ENCODE results near the gene SLC5A1. TPM values are rescaled to one million over a fixed set of nuclear protein-coding genes. Genes with fewer than 3 reads are reported as not detected.

SLC5A1 gene
- total RNA-seq, 1 donor = not detected

GRCh38 chr22:32106930-32107329, 63.9 kb downstream of the SLC5A1 start:
- no peak overlapping the region for H3K4me2 ChIP-seq (ENCODE audit: insufficient read depth, low read length)
- no peaks in the 10 kb centered on the region for H3K27me3 ChIP-seq (ENCODE audit: insufficient read depth, low read length)
- H3K9me3 ChIP-seq (ENCODE audit: low read depth, low read length) = no peaks in the 10 kb centered on the region
- no peak overlapping the region for H3K27ac ChIP-seq (ENCODE audit: low read depth, low read length)
- no peak for DNase-seq (ENCODE audit: insufficient read length, low spot score, missing footprints)
- H3K36me3 ChIP-seq (ENCODE audit: insufficient read depth, low read length) = no peaks in the 10 kb centered on the region
- TF ChIP-seq, protein P1, sequence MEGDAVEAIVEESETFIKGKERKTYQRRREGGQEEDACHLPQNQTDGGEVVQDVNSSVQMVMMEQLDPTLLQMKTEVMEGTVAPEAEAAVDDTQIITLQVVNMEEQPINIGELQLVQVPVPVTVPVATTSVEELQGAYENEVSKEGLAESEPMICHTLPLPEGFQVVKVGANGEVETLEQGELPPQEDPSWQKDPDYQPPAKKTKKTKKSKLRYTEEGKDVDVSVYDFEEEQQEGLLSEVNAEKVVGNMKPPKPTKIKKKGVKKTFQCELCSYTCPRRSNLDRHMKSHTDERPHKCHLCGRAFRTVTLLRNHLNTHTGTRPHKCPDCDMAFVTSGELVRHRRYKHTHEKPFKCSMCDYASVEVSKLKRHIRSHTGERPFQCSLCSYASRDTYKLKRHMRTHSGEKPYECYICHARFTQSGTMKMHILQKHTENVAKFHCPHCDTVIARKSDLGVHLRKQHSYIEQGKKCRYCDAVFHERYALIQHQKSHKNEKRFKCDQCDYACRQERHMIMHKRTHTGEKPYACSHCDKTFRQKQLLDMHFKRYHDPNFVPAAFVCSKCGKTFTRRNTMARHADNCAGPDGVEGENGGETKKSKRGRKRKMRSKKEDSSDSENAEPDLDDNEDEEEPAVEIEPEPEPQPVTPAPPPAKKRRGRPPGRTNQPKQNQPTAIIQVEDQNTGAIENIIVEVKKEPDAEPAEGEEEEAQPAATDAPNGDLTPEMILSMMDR (IDR thresholded peaks at IDR 0.05; ENCODE audit: extremely low read depth, low read depth, low read length) = no peak
- no peak overlapping the region for H2AFZ ChIP-seq (ENCODE audit: low read length)
- H3K79me2 ChIP-seq (ENCODE audit: insufficient read depth, low read length) = no peaks in the 10 kb centered on the region
- H3K4me1 ChIP-seq (ENCODE audit: insufficient read depth, low read length) = no peaks in the 10 kb centered on the region
- H4K20me1 ChIP-seq (ENCODE audit: insufficient read depth, low read length) = no peaks in the 10 kb centered on the region
- no peak overlapping the region for H3K4me3 ChIP-seq (ENCODE audit: insufficient read depth, low read length)

GRCh38 chr22:32112380-32112779, 69.3 kb downstream of the SLC5A1 start:
- no peak for DNase-seq (ENCODE audit: insufficient read length, low spot score, missing footprints)
- Histone ChIP-seq H3K4me2 (ENCODE audit: insufficient read depth, low read length) (no peak overlapping the region), H3K4me1 (ENCODE audit: insufficient read depth, low read length) (no peaks in the 10 kb centered on the region), H3K36me3 (ENCODE audit: insufficient read depth, low read length) (no peaks in the 10 kb centered on the region), H3K4me3 (ENCODE audit: insufficient read depth, low read length) (no peak overlapping the region), H3K27me3 (ENCODE audit: insufficient read depth, low read length) (peaks cover 7% of the 10 kb centered on the region), H3K79me2 (ENCODE audit: insufficient read depth, low read length) (no peaks in the 10 kb centered on the region), H3K9me3 (ENCODE audit: low read depth, low read length) (no peaks in the 10 kb centered on the region), H4K20me1 (ENCODE audit: insufficient read depth, low read length) (no peaks in the 10 kb centered on the region), H3K27ac (ENCODE audit: low read depth, low read length) (no peak overlapping the region), H2AFZ (ENCODE audit: low read length) (no peak overlapping the region)
- TF ChIP-seq, protein P1 (IDR thresholded peaks at IDR 0.05; ENCODE audit: extremely low read depth, low read depth, low read length) = no peak

DNA sequence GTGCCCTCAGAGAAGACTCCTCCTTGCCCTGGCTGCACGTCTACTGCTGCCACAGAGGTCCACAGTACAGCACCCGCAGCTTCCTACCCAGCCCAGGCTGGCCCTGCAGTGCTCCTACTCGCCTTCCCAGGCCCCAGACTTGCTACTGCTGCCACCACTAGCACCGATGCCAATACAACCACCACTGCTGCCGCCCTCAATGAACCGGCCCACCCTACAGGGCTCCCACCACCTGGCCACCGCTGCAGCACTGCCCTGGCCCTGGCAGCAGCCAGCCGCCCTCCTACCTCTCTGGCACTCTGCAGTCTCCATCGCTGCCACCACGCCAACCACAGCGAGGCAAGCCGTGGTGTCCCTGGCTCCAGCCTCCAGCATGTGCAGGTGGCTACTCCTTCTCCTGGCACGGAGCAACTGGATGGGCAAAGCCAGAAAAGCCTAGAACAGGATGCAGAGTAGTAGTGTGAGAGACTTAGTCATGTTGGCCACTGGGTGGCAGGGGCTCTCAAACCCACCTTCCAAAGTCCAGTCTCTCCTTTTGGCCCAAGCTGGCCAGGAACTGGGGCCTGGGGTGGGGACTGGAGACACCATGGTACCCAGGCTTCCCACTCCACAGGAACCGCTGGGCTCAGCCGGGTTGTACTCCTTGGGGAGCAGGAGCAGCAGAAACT, 76.6 kb downstream of the SLC5A1 start:
- no peaks in the 10 kb centered on the region for H4K20me1 ChIP-seq (ENCODE audit: insufficient read depth, low read length)
- no peaks in the 10 kb centered on the region for H3K36me3 ChIP-seq (ENCODE audit: insufficient read depth, low read length)
- no peaks in the 10 kb centered on the region for H3K9me3 ChIP-seq (ENCODE audit: low read depth, low read length)
- TF ChIP-seq, protein P1 (IDR thresholded peaks at IDR 0.05; ENCODE audit: extremely low read depth, low read depth, low read length) = no peak
- H3K4me2 ChIP-seq (ENCODE audit: insufficient read depth, low read length) = no peak overlapping the region
- H3K4me1 ChIP-seq (ENCODE audit: insufficient read depth, low read length) = no peaks in the 10 kb centered on the region
- DNase-seq (ENCODE audit: insufficient read length, low spot score, missing footprints) = no peak
- H3K27me3 ChIP-seq (ENCODE audit: insufficient read depth, low read length) = peaks cover 3% of the 10 kb centered on the region
- no peak overlapping the region for H3K4me3 ChIP-seq (ENCODE audit: insufficient read depth, low read length)
- no peak overlapping the region for H2AFZ ChIP-seq (ENCODE audit: low read length)
- no peak overlapping the region for H3K27ac ChIP-seq (ENCODE audit: low read depth, low read length)
- H3K79me2 ChIP-seq (ENCODE audit: insufficient read depth, low read length) = no peaks in the 10 kb centered on the region

DNA sequence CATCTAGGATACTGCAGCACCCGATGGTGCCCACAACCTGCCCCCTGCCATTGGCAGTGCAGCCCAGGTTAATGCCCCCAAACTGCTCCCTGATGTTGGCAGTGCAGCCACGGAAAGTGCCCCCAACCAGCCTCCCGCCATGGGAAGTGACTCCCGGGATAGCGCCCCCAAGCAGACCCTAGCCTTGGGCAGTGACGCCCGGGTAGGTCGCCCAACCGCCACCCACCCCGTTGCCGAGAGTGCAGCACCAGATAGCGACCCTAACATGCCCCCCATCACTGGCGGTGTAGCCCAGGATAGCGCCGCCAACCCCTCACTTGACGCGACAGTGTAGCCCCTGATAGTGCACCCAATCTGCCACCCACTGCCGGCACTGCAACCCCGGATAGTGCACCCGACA, 77.5 kb downstream of the SLC5A1 start:
- Histone ChIP-seq H3K79me2 (ENCODE audit: insufficient read depth, low read length) (no peaks in the 10 kb centered on the region), H3K27me3 (ENCODE audit: insufficient read depth, low read length) (peaks cover 3% of the 10 kb centered on the region), H3K4me2 (ENCODE audit: insufficient read depth, low read length) (no peak overlapping the region), H3K4me3 (ENCODE audit: insufficient read depth, low read length) (no peak overlapping the region), H2AFZ (ENCODE audit: low read length) (no peak overlapping the region), H3K36me3 (ENCODE audit: insufficient read depth, low read length) (no peaks in the 10 kb centered on the region), H3K27ac (ENCODE audit: low read depth, low read length) (no peak overlapping the region), H3K4me1 (ENCODE audit: insufficient read depth, low read length) (no peaks in the 10 kb centered on the region), H4K20me1 (ENCODE audit: insufficient read depth, low read length) (no peaks in the 10 kb centered on the region), H3K9me3 (ENCODE audit: low read depth, low read length) (no peaks in the 10 kb centered on the region)
- TF ChIP-seq, protein P1 (IDR thresholded peaks at IDR 0.05; ENCODE audit: extremely low read depth, low read depth, low read length) = no peak
- DNase-seq (ENCODE audit: insufficient read length, low spot score, missing footprints) = peak; percentile 34
